Measurements from ENCODE around the gene CCNQ.

GRCh38 chrX:153606503-153606902 is 7.6 kb upstream of the CCNQ start:
- TF ChIP-seq POLR2A (IDR thresholded peaks at IDR 0.05): no peak
- TF ChIP-seq CTCF (IDR thresholded peaks at IDR 0.05): no peak
- no peak for TF ChIP-seq POLR2AphosphoS5 (IDR thresholded peaks at IDR 0.05)
